ENCODE data around the gene CLK2. TPM values are rescaled to one million over a fixed set of nuclear protein-coding genes. Genes with fewer than 3 reads are reported as not detected.

CLK2 gene
- total and polyA plus RNA-seq, 2 of the 13 experiments (the other 11 are each of a cell fraction or from before 2014, with no cell fraction given) = 20.1 to 73.5 TPM

DNA sequence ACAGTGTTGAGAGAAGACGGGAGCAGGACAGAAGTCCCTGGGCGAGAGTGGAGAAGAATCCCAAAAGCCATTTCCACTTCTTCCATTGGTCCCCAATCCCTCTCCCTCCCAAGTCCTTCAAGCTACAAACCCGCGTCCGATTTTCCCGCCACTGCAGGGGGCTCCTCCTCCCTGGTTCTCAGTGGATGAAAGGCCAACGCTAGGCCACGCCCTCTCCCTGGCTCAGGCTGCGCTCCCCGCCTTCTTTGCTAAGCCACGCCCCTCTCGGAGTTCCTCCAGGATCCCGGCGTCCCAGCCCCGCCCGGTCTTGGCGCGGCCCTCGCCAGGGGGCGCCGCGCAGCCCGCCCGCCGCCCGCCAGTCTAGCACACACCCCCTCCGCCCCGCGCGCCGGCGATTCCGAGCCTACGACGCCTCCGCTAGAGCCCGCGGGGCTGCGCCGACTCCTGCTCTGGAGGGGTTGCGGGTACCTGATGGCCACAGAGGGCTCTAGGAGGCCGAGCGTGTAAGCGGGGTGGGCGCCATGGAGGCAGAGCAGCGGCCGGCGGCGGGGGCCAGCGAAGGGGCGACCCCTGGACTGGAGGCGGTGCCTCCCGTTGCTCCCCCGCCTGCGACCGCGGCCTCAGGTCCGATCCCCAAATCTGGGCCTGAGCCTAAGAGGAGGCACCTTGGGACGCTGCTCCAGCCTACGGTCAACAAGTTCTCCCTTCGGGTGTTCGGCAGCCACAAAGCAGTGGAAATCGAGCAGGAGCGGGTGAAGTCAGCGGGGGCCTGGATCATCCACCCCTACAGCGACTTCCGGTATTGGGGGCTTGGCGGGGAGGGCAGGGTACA lies 4.0 kb upstream of the CLK2 start, which contains the start of gene HCN3 (continued):
- TF ChIP-seq, protein P1, sequence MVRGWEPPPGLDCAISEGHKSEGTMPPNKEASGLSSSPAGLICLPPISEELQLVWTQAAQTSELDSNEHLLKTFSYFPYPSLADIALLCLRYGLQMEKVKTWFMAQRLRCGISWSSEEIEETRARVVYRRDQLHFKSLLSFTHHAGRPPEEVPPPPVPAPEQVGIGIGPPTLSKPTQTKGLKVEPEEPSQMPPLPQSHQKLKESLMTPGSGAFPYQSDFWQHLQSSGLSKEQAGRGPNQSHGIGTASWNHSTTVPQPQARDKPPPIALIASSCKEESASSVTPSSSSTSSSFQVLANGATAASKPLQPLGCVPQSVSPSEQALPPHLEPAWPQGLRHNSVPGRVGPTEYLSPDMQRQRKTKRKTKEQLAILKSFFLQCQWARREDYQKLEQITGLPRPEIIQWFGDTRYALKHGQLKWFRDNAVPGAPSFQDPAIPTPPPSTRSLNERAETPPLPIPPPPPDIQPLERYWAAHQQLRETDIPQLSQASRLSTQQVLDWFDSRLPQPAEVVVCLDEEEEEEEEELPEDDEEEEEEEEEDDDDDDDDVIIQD (CRISPR knock-in tag; IDR thresholded peaks at IDR 0.05; ENCODE audit: low read depth) = 0 out of 2 replicates have a peak, but pooled peaks have one; percentile 19
- no peak for TF ChIP-seq ADNP (CRISPR knock-in tag; IDR thresholded peaks at IDR 0.05)
- TF ChIP-seq, protein P2, sequence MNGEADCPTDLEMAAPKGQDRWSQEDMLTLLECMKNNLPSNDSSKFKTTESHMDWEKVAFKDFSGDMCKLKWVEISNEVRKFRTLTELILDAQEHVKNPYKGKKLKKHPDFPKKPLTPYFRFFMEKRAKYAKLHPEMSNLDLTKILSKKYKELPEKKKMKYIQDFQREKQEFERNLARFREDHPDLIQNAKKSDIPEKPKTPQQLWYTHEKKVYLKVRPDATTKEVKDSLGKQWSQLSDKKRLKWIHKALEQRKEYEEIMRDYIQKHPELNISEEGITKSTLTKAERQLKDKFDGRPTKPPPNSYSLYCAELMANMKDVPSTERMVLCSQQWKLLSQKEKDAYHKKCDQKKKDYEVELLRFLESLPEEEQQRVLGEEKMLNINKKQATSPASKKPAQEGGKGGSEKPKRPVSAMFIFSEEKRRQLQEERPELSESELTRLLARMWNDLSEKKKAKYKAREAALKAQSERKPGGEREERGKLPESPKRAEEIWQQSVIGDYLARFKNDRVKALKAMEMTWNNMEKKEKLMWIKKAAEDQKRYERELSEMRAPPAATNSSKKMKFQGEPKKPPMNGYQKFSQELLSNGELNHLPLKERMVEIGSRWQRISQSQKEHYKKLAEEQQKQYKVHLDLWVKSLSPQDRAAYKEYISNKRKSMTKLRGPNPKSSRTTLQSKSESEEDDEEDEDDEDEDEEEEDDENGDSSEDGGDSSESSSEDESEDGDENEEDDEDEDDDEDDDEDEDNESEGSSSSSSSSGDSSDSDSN (CRISPR knock-in tag; IDR thresholded peaks at IDR 0.05) = peak; percentile 74; the same call in 1 of the 2 replicates
- TF ChIP-seq ZNF614 (CRISPR knock-in tag; IDR thresholded peaks at IDR 0.05; ENCODE audit: borderline replicate concordance) = no peak
- TF ChIP-seq CCDC6 (CRISPR knock-in tag; IDR thresholded peaks at IDR 0.05) = peak; percentile 89
- TF ChIP-seq LCORL (IDR thresholded peaks at IDR 0.05) = no peak
- peak; percentile 20; the same call in 1 of the 2 replicates for TF ChIP-seq LCORL (CRISPR knock-in tag; IDR thresholded peaks at IDR 0.05)
- peak; percentile 85 for TF ChIP-seq ZNF574 (CRISPR knock-in tag; IDR thresholded peaks at IDR 0.05)
- TF ChIP-seq PTBP1 (IDR thresholded peaks at IDR 0.05; ENCODE audit: low read depth, low read length, poor library complexity, severe bottlenecking) = no peak
- TF ChIP-seq GABPA (IDR thresholded peaks at IDR 0.05; ENCODE audit: low read depth, low read length) = no peak
- TF ChIP-seq GABPA (CRISPR knock-in tag; IDR thresholded peaks at IDR 0.05; ENCODE audit: low read depth) = peak; percentile 31
- peak; percentile 91 for TF ChIP-seq RAD21 (CRISPR knock-in tag; IDR thresholded peaks at IDR 0.05)
- TF ChIP-seq FOXO1 (CRISPR knock-in tag; IDR thresholded peaks at IDR 0.05) = no peak
- TF ChIP-seq ZNF331 (CRISPR knock-in tag; IDR thresholded peaks at IDR 0.05) = peak; percentile 57; the same call in 1 of the 2 replicates
- peak; percentile 43; the same call in 1 of the 2 replicates for TF ChIP-seq ZMYM3 (CRISPR knock-in tag; IDR thresholded peaks at IDR 0.05)
- peak; percentile 48 for TF ChIP-seq HNRNPK (IDR thresholded peaks at IDR 0.05; ENCODE audit: low read depth, low read length, poor library complexity, severe bottlenecking)
- peak; percentile 58; the same call in 1 of the 2 replicates for TF ChIP-seq TBX2 (CRISPR knock-in tag; IDR thresholded peaks at IDR 0.05; ENCODE audit: borderline replicate concordance)
- no peak for TF ChIP-seq ZNF326 (CRISPR knock-in tag; IDR thresholded peaks at IDR 0.05; ENCODE audit: borderline replicate concordance)
- peak; percentile 79 for TF ChIP-seq ZBTB7A (CRISPR knock-in tag; IDR thresholded peaks at IDR 0.05)
- peak; percentile 68 for TF ChIP-seq STAG1 (CRISPR knock-in tag; IDR thresholded peaks at IDR 0.05)

All from HepG2 (cell line).